ENCODE results near the gene OPRPN. TPM values are rescaled to one million over a fixed set of nuclear protein-coding genes. Genes with fewer than 3 reads are reported as not detected.

OPRPN gene
- total RNA-seq, 1 donor from 2014 or later, result not detected

DNA sequence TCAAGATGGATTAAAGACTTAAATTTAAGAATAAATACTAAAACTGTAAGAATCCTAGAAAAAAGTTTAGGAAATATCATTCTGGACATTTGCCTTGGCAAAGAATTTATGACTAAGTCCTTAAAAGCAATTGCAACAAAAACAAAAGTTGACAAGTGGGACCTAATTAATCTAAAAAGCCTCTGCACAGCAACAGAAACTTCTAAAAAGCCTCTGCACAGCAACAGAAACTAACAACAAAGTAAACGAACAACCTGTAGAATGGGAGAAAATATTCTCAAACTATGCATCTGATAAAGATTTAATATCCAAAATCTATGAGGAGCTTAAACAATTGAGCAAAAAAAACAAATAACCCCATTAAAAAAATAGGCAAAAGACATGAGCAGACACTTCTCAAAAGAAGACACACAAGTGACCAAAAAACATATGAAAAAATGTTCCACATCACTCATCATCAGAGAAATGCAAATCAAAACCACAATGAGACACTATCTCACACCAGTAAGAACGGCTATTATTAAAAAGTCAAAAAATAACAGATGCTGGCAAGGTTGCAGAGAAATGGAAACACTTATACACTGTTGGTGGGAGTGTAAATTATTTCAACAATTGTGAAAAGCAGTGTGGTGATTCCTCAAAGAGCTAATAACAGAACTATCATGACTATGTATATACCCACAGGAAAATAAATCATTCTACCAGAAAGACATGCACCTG lies 5.5 kb upstream of the OPRPN start:
- no peak overlapping the region for H3K4me3 Mint-ChIP-seq
- H3K27me3 Mint-ChIP-seq, result no peaks in the 10 kb centered on the region
- H3K36me3 Mint-ChIP-seq, result no peaks in the 10 kb centered on the region
- H3K27ac Mint-ChIP-seq, result no peak overlapping the region
- H3K9me3 Mint-ChIP-seq, result no peaks in the 10 kb centered on the region
- H3K4me1 Mint-ChIP-seq (ENCODE audit: unreplicated experiment), result no peaks in the 10 kb centered on the region
- DNase-seq (ENCODE audit: extremely low spot score, unreplicated experiment), result no peak
- no peak for TF ChIP-seq CTCF (conservative IDR thresholded peaks at IDR 0.05)

GRCh38 chr4:70399319-70399718 lies 1.6 kb downstream of the OPRPN start:
- H3K27ac Mint-ChIP-seq, result no peak overlapping the region
- H3K36me3 Mint-ChIP-seq, result no peaks in the 10 kb centered on the region
- no peak for DNase-seq (ENCODE audit: extremely low spot score, unreplicated experiment)
- no peak for TF ChIP-seq CTCF (conservative IDR thresholded peaks at IDR 0.05)
- H3K27me3 Mint-ChIP-seq, result no peaks in the 10 kb centered on the region
- H3K4me3 Mint-ChIP-seq, result no peak overlapping the region
- no peaks in the 10 kb centered on the region for H3K9me3 Mint-ChIP-seq
- no peaks in the 10 kb centered on the region for H3K4me1 Mint-ChIP-seq (ENCODE audit: unreplicated experiment)

- H3K4me3 Mint-ChIP-seq, result no peak overlapping the region
- no peaks in the 10 kb centered on the region for H3K4me1 Mint-ChIP-seq (ENCODE audit: unreplicated experiment)
- TF ChIP-seq CTCF (conservative IDR thresholded peaks at IDR 0.05), result no peak
- no peak overlapping the region for H3K27ac Mint-ChIP-seq
- H3K36me3 Mint-ChIP-seq, result no peaks in the 10 kb centered on the region
- no peak for DNase-seq (ENCODE audit: extremely low spot score, unreplicated experiment)
- peaks cover under 1% of the 10 kb centered on the region for H3K27me3 Mint-ChIP-seq
- no peaks in the 10 kb centered on the region for H3K9me3 Mint-ChIP-seq
These were observed 5.0 kb downstream of the OPRPN start for GRCh38 chr4:70402762-70403161.

DNA sequence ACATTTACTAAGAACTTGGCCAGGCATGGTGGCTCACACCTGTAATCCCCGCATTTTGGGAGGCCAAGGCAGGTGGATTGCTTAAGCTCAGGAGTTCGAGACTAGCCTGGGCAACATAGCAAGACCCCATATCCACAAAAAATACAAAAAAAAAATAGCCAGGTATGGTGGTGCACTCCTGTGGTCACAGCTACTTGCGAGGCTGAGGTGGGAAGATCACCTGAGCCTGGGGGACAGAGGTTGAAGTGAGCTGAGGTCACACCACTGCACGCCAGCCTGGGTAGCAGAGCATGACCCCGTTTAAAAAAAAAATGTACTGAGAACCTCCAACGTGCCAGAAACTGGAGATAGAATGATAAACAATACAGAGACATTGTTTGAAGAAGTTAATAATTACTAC lies 8.0 kb downstream of the OPRPN start:
- no peaks in the 10 kb centered on the region for H3K4me1 Mint-ChIP-seq (ENCODE audit: unreplicated experiment)
- no peak overlapping the region for H3K4me3 Mint-ChIP-seq
- peaks cover 3% of the 10 kb centered on the region for H3K27me3 Mint-ChIP-seq
- TF ChIP-seq CTCF (conservative IDR thresholded peaks at IDR 0.05), result no peak
- no peak for DNase-seq (ENCODE audit: extremely low spot score, unreplicated experiment)
- H3K9me3 Mint-ChIP-seq, result no peaks in the 10 kb centered on the region
- no peak overlapping the region for H3K27ac Mint-ChIP-seq
- H3K36me3 Mint-ChIP-seq, result no peaks in the 10 kb centered on the region

- no peaks in the 10 kb centered on the region for H3K4me1 Mint-ChIP-seq (ENCODE audit: unreplicated experiment)
- DNase-seq (ENCODE audit: extremely low spot score, unreplicated experiment), result no peak
- H3K27ac Mint-ChIP-seq, result no peak overlapping the region
- H3K27me3 Mint-ChIP-seq, result no peaks in the 10 kb centered on the region
- H3K36me3 Mint-ChIP-seq, result no peaks in the 10 kb centered on the region
- no peak for TF ChIP-seq CTCF (conservative IDR thresholded peaks at IDR 0.05)
- peaks cover 9% of the 10 kb centered on the region for H3K9me3 Mint-ChIP-seq
- H3K4me3 Mint-ChIP-seq, result no peak overlapping the region
These were observed 27.6 kb downstream of the OPRPN start for GRCh38 chr4:70425306-70425705.

Measured in type B pancreatic cell (in vitro differentiated cells).